K562 (cell line): ENCODE results near the gene ZNF692. TPM values are rescaled to one million over a fixed set of nuclear protein-coding genes. Genes with fewer than 3 reads are reported as not detected.

Source experiments
- ASH1L ChIP-seq: fragments of 450-650 bp; IDR thresholded peaks from 2 replicates; pipeline ENCODE4 v1.6.1; 2018; ENCODE audit warnings: borderline replicate concordance, mild to moderate bottlenecking, low read depth; ENCODE audit not compliant: partially characterized antibody
- BCLAF1 ChIP-seq, 2 experiments: fragments of 450-650 bp in 1 of 2; IDR thresholded peaks; 2 replicates each; pipeline ENCODE4 v1.6.1; 2011 to 2017; ENCODE audit warnings: low read depth in 2 of 2, antibody characterized with exemption in 1 of 2, borderline replicate concordance in 1 of 2, low read length in 1 of 2, mild to moderate bottlenecking in 1 of 2, mixed read lengths in 1 of 2; ENCODE audit not compliant: control insufficient read depth in 1 of 2
- BHLHE40 ChIP-seq: IDR thresholded peaks from 2 replicates; pipeline ENCODE4 v1.6.1; 2011; ENCODE audit warnings: low read length, improper control_type of control experiment
- EP300 ChIP-seq: IDR thresholded peaks from 2 replicates; pipeline ENCODE4 v1.6.1; 2012; ENCODE audit warnings: low read length, improper control_type of control experiment
- FOXK2 ChIP-seq, 2 experiments: fragments of 450-650 bp; IDR thresholded peaks in 1 of 2; conservative IDR thresholded peaks in 1 of 2; 2 replicates each; pipeline ENCODE4 v1.6.1; 2016; ENCODE audit warnings: low read depth in 2 of 2, mild to moderate bottlenecking in 1 of 2
- HDGF ChIP-seq: fragments of 450-650 bp; IDR thresholded peaks from 2 replicates; pipeline ENCODE4 v1.6.1; 2016
- HOXB6 ChIP-seq: fragments of 250-450 bp; sonication (Bioruptor Pico); IDR thresholded peaks from 2 replicates; pipeline ENCODE4 v1.5.1; 2022; ENCODE audit warnings: mild to moderate bottlenecking, borderline replicate concordance
- ID3 ChIP-seq, 2 experiments: fragments of 250-450 bp in 1 of 2; fragments of 450-650 bp in 1 of 2; sonication (Bioruptor Pico) in 1 of 2; IDR thresholded peaks; 2 replicates each; pipeline versions ENCODE4 v1.6.1 to v1.8.0; 2016 to 2021; ENCODE audit warnings: mild to moderate bottlenecking in 2 of 2, moderate library complexity in 2 of 2, missing compliant biosample characterization in 1 of 2, missing genetic modification characterization in 1 of 2
- KAT8 ChIP-seq: fragments of 450-650 bp; IDR thresholded peaks from 2 replicates; pipeline ENCODE4 v1.6.1; 2016; ENCODE audit warnings: low read depth, mild to moderate bottlenecking
- KLF10 ChIP-seq: fragments of 250-450 bp; sonication (Bioruptor Pico); IDR thresholded peaks from 2 replicates; pipeline ENCODE4 v1.6.1; 2021; ENCODE audit warnings: matching md5 sums
- MLX ChIP-seq, 2 experiments: fragments of 450-650 bp in 1 of 2; sonication (generic) in 1 of 2; formaldehyde crosslinking; conservative IDR thresholded peaks; 2 replicates each; pipeline versions ENCODE4 v1.4.0 to v1.8.1; 2020 to 2022; ENCODE audit warnings: mild to moderate bottlenecking in 1 of 2, missing genetic modification reagents in 1 of 2
- MTF1 ChIP-seq: fragments of 250-450 bp; sonication (Bioruptor Pico); IDR thresholded peaks from 2 replicates; pipeline ENCODE4 v1.9.0; 2021; ENCODE audit warnings: moderate library complexity, mild to moderate bottlenecking, inconsistent platforms, borderline replicate concordance
- MXI1 ChIP-seq: IDR thresholded peaks from 2 replicates; pipeline ENCODE4 v1.6.1; 2011; ENCODE audit warnings: low read depth, mild to moderate bottlenecking, improper control_type of control experiment, low read length
- RBFOX2 ChIP-seq: fragments of 200-400 bp; formaldehyde crosslinking; IDR thresholded peaks from 2 replicates; pipeline ENCODE4 v1.6.1; 2017; ENCODE audit warnings: low read depth, mild to moderate bottlenecking, low read length, moderate library complexity
- RBM34 ChIP-seq: fragments of 200-400 bp; formaldehyde crosslinking; IDR thresholded peaks from 2 replicates; pipeline ENCODE4 v1.6.1; 2018; ENCODE audit warnings: low read length, borderline replicate concordance; ENCODE audit not compliant: insufficient read depth
- SMARCE1 ChIP-seq: fragments of 450-650 bp; IDR thresholded peaks from 2 replicates; pipeline ENCODE4 v1.7.1; 2016; ENCODE audit warnings: mild to moderate bottlenecking
- TAF1 ChIP-seq: IDR thresholded peaks from 2 replicates; pipeline ENCODE4 v1.6.1; 2011; ENCODE audit warnings: mild to moderate bottlenecking, low read length, moderate library complexity; ENCODE audit not compliant: insufficient read depth, control insufficient read depth, severe bottlenecking; ENCODE audit errors: extremely low read depth
- TAF15 ChIP-seq: fragments of 200-400 bp; formaldehyde crosslinking; IDR thresholded peaks from 2 replicates; pipeline ENCODE4 v1.6.1; 2017; ENCODE audit warnings: mild to moderate bottlenecking, low read depth, low read length, moderate library complexity
- TAF9B ChIP-seq: fragments of 450-650 bp; IDR thresholded peaks from 2 replicates; pipeline ENCODE4 v1.6.1; 2018; ENCODE audit warnings: mild to moderate bottlenecking; ENCODE audit not compliant: partially characterized antibody
- ZBED1 ChIP-seq: IDR thresholded peaks from 2 replicates; pipeline ENCODE4 v1.6.1; 2014
- ZBTB26 ChIP-seq: fragments of 450-650 bp; formaldehyde crosslinking; IDR thresholded peaks from 2 replicates; pipeline ENCODE4 v1.4.0; 2022; ENCODE audit warnings: missing genetic modification characterization
- ZC3H4 ChIP-seq: sonication (generic); formaldehyde crosslinking; IDR thresholded peaks from 2 replicates; pipeline ENCODE4 v1.9.0; 2021; ENCODE audit warnings: missing genetic modification reagents, borderline replicate concordance
- polyA plus RNA-seq, 8 experiments: library from polyadenylated mRNA; depleted of rRNA in 4 of 8; stranded (reverse) in 5 of 8; unstranded in 3 of 8; fragments of >200 nt; fragmentation: Nextera tagmentation in 2 of 8; fragmentation: Illumina TruSeq in 1 of 8; extraction: Ambion mirVana in 2 of 8; extraction: Trizol in 1 of 8; gene quantifications; 2 replicates each; pipeline versions ENCODE4 v1.2.1 to v1.2.3, GENCODE V29; 2011 to 2014; ENCODE audit warnings: inconsistent platforms in 1 of 8, missing spikeins in 1 of 8
- total RNA-seq, 7 experiments: library from RNA; depleted of rRNA in 6 of 7; stranded (reverse); fragments of >200 nt in 6 of 7; fragmentation: Illumina TruSeq in 2 of 7; extraction: Trizol in 2 of 7; gene quantifications; 2 replicates each; pipeline versions ENCODE4 v1.2.1 to v1.2.3, GENCODE V29; 2011 to 2021; ENCODE audit warnings: low replicate concordance in 1 of 7

ZNF692 gene
- total and polyA plus RNA-seq, 9 of the 15 experiments (the other 6 are each of a cell fraction or from before 2014, with no cell fraction given), result 8.4 to 143 (median 55.9) TPM

GRCh38 chr1:248838357-248839167 is 20.3 kb downstream of the ZNF692 start (continued):
- TF ChIP-seq ZBED1 (0 out of 2 replicates have a peak, but pooled peaks have one; percentile 16), TAF15 (no peak), EP300 (no peak), KAT8 (no peak), MLX (CRISPR knock-in tag; conservative IDR thresholded peaks at IDR 0.05) (peak in 1 of 2 experiments; percentile 86; a peak in 1 of 4 replicates), RBFOX2 (peak; percentile 97), MXI1 (no peak), BHLHE40 (0 out of 2 replicates have a peak, but pooled peaks have one; percentile 59), RBM34 (peak; percentile 81; the same call in 1 of the 2 replicates), ID3 (CRISPR knock-in tag; IDR thresholded peaks at IDR 0.05) (no peak), ID3 (tag; IDR thresholded peaks at IDR 0.05) (peak; percentile 93), SMARCE1 (peak; percentile 21; the same call in 1 of the 2 replicates), BCLAF1 (IDR thresholded peaks at IDR 0.05; ENCODE audit: borderline replicate concordance in 1 of 2, control insufficient read depth in 1 of 2, low read depth in 2 of 2, low read length in 1 of 2) (peak in 1 of 2 experiments; percentile 37; a peak in 1 of 4 replicates), ZBTB26 (CRISPR knock-in tag) (0 out of 2 replicates have a peak, but pooled peaks have one; percentile 63), ASH1L (no peak), KLF10 (CRISPR knock-in tag) (no peak), TAF9B (peak; percentile 86), TAF1 (peak; percentile 94), HDGF (no peak), HOXB6 (CRISPR knock-in tag) (no peak), ZC3H4 (CRISPR knock-in tag) (peak; percentile 89; the same call in 1 of the 2 replicates), FOXK2 (conservative IDR thresholded peaks at IDR 0.05 in 1 of 2, IDR thresholded peaks at IDR 0.05 in 1 of 2; ENCODE audit: low read depth in 2 of 2) (no peak), MTF1 (CRISPR knock-in tag) (no peak)
